Measurements from ENCODE around the gene BRD4. TPM values are rescaled to one million over a fixed set of nuclear protein-coding genes. Genes with fewer than 3 reads are reported as not detected.

BRD4 gene
- total RNA-seq, 1 donor: 26.3 TPM

DNA sequence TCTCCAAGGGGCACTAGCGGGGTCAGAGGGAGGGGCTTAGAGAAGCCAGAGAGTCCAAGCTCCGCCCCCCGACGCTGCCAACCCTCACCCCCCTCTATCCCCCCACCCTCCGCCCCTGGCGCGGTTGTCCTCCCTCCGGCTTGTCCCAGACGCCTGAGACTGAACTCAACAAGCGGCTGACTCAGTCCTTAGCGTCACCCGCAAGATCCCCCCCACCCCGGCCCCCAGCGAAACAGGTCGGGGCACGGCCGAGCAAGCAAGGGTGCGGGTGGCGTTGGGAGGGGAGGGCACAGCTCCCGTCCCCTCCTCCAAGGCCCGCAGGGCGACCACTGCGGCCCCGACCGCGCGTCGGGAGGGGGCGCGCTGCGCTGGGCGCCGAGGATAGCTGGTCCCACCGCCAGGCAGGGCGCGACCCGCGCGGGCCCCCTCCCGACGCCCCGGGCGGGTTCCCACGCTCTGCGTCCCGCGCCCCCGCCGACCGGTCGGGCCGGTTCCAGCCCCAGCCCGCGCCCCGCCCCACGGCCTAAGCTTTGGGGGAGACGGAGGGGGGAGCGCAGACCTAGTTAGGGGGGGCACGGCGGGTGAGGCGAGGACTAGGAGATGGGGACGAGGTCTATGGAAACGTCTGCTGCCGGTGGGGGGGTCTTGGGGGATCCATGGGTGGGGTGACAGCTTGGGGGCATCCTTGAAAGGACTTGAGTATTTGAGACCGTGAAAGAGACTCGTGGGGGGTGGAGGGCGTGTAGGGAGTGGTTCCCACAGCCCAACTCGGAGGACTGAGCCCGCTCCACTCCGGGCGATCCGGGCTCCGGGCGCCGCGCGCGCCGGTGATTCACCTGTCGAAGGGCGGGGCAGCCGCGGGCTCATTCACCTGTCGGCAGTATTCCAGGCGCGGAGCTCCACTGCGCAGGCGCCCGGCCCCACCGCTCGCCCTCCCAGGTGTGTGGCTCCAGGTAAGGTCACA lies 136.7 kb downstream of the BRD4 start:
- H3K4me3 ChIP-seq (ENCODE audit: low read depth, low read length): peak overlapping the region; percentile 54
- TF ChIP-seq, protein P1, sequence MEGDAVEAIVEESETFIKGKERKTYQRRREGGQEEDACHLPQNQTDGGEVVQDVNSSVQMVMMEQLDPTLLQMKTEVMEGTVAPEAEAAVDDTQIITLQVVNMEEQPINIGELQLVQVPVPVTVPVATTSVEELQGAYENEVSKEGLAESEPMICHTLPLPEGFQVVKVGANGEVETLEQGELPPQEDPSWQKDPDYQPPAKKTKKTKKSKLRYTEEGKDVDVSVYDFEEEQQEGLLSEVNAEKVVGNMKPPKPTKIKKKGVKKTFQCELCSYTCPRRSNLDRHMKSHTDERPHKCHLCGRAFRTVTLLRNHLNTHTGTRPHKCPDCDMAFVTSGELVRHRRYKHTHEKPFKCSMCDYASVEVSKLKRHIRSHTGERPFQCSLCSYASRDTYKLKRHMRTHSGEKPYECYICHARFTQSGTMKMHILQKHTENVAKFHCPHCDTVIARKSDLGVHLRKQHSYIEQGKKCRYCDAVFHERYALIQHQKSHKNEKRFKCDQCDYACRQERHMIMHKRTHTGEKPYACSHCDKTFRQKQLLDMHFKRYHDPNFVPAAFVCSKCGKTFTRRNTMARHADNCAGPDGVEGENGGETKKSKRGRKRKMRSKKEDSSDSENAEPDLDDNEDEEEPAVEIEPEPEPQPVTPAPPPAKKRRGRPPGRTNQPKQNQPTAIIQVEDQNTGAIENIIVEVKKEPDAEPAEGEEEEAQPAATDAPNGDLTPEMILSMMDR (IDR thresholded peaks at IDR 0.05; ENCODE audit: insufficient read depth, low read depth, low read length): no peak
- DNase-seq (ENCODE audit: low read depth): peak; percentile 65

DNA sequence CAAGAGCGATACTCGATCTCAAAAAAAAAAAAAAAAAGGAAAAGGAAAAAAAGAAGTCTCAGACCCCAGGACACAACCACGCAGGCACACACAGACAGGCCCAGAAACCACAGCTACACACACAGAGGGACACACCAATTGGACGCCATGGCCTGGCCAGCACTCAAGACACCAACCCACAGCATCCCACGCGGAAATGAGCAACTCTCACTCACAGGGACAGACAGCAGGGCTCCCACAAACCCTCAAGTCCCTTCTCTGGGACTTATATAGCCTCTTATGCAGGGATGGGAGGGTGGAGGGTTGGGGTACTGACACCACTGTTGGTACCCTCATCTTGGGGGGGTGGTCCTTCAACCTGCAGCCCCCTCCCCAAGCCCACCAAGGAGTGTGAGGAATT lies 137.4 kb downstream of the BRD4 start:
- peak; percentile 28 for DNase-seq (ENCODE audit: low read depth)
- no peak overlapping the region for H3K4me3 ChIP-seq (ENCODE audit: low read depth, low read length)
- TF ChIP-seq, protein P1 (IDR thresholded peaks at IDR 0.05; ENCODE audit: insufficient read depth, low read depth, low read length): no peak

DNA sequence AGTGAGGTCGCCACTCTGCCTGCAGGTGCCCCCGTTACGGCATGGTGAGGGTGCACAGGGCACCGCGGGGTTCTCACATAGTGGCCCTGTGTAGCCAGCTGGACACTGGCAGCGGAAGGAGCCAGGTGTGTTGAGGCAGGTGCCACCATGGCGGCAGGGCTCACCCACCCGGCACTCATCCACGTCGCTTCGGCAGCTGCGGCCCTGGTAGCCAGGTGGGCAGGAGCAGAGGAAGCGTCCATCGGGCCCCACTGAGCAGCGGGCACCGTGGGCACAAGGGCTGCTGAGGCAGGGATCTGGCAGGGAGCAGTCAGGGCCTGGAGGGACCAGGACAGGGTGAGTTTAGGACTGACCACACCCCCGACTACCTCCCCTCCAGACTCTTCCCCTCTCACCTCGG lies 140.4 kb downstream of the BRD4 start:
- no peak overlapping the region for H3K4me3 ChIP-seq (ENCODE audit: low read depth, low read length)
- TF ChIP-seq, protein P1 (IDR thresholded peaks at IDR 0.05; ENCODE audit: insufficient read depth, low read depth, low read length): no peak
- DNase-seq (ENCODE audit: low read depth): no peak

DNA sequence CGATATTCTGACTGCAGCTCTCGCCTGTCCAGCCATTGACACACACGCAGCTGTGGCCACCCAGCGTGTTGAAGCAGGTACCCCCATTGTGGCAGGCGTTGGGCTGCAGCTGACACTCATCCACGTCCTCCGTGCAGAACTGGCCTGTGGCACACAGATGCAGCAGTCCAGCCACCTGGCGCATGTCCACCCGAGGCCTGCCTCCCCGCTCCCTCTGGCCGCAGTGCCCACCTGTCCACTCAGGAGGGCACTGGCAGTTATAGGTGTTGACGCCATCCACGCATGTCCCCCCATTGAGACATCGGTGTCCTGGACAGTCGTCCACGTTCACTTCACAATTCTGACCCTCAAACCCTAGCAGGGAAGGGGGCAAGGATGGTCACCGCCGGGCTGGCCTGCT lies 140.8 kb downstream of the BRD4 start:
- DNase-seq (ENCODE audit: low read depth): no peak
- TF ChIP-seq, protein P1 (IDR thresholded peaks at IDR 0.05; ENCODE audit: insufficient read depth, low read depth, low read length): no peak
- H3K4me3 ChIP-seq (ENCODE audit: low read depth, low read length): no peak overlapping the region

DNA sequence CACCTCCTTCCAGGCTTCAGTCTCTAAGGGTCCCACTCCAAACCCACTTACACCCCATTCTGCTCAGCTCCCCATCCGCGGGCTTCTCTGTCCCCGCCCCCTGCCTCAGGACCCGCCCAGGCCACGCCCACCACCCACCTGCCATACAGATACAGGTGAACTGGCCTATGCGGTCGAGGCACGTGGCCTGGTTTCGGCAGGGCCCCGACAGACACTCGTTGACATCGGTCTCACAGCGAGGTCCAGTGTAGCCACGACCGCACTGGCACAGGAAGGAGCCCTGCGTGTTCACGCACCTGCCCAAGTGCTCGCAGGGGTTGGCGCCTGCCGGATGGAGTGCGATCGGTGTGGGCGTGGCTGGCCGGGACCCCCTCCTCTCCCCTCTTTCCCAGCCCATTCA lies 143.5 kb downstream of the BRD4 start:
- TF ChIP-seq, protein P1 (IDR thresholded peaks at IDR 0.05; ENCODE audit: insufficient read depth, low read depth, low read length): no peak
- H3K4me3 ChIP-seq (ENCODE audit: low read depth, low read length): no peak overlapping the region
- no peak for DNase-seq (ENCODE audit: low read depth)

DNA sequence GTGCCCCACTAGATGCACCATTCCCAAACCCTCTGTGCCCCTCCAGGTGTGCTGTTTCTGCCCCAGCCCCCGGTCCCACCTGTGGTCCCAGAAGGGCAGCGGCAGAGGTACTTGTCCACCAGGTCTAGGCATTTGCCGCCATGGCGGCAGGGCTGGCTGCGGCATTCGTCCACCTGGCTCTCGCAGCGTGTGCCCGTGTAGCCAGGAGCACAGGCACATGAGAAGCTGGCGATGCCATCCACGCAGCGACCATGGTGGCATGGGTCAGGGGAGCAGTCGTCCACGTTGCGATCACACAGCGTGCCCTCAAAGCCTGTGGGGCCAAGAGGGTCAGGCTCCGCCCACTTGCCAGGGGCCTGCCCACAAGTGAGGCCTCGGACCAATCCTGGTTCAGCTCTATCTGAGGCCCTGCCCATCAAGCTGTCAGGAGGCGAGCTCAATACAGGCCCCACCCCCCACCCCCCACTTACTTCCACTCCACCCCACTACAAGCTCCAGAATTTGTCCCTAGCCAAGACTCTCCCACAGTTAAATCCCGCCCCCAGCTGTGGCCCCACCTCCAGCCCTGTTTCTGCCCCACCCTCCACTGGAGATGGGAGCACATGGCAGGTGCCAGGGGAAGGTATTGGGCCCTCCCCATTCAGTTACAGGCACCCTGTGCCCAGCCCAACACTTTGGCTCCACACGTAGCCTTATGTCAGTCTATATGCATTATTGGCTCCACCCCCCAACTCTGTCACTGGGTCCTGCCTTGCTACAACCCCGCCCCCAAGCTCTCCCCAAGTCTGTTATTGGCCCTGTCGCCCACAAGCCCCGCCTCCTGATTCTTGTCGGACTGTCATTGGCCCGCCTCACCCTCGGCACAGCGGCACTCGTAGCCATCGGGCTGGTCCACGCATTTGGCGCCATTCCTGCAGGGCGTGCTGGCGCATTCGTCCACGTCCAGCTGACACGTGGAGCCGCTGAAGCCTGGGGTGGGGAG lies 145.0 kb downstream of the BRD4 start:
- no peak for DNase-seq (ENCODE audit: low read depth)
- TF ChIP-seq, protein P1 (IDR thresholded peaks at IDR 0.05; ENCODE audit: insufficient read depth, low read depth, low read length): no peak
- no peak overlapping the region for H3K4me3 ChIP-seq (ENCODE audit: low read depth, low read length)

Small RNAs within 50 kb of the gene (small RNA-seq; reads per million reads assigned to genes)
- not detected for gene AC005776.1

Other genes starting within 250 kb of the BRD4 start
- 51.0 and 61.2 TPM in 2 replicates for gene SYDE1, start 225.1 kb downstream of the BRD4 start, total RNA-seq
- gene NOTCH3, start 131.5 kb downstream of the BRD4 start, total RNA-seq: 27.6 and 39.3 TPM in 2 replicates
- under 0.01 TPM in 2 replicates for gene EPHX3, start 100.1 kb downstream of the BRD4 start, total RNA-seq
- 16.0 and 19.6 TPM in 2 replicates for gene AKAP8, start 47.2 kb upstream of the BRD4 start, total RNA-seq
- gene AKAP8L, start 86.4 kb upstream of the BRD4 start, total RNA-seq: 59.6 and 61.3 TPM in 2 replicates
- gene WIZ, start 117.4 kb upstream of the BRD4 start, total RNA-seq: 7.3 and 7.4 TPM in 2 replicates
- not detected in 2 replicates for gene RASAL3, start 132.0 kb upstream of the BRD4 start, total RNA-seq
- not detected in 2 replicates for gene PGLYRP2, start 147.0 kb upstream of the BRD4 start, total RNA-seq
- not detected in 2 replicates for gene CYP4F22, start 176.0 kb upstream of the BRD4 start, total RNA-seq

Data from fibroblast of villous mesenchyme (primary cell).